DOHH2 (cell line): Measurements from ENCODE around the gene HNRNPD.
"Not testable (repeated sequence)": the region's sequence is repeated elsewhere in the genome, so short reads cannot be mapped to it uniquely, and the experiment has no call there.

Experiments
- EZH2phosphoT487 ChIP-seq: fragments of 200-600 bp; sonication (generic); IDR thresholded peaks from 2 replicates; pipeline ENCODE4 v1.6.1; 2017; ENCODE audit warnings: borderline replicate concordance, mild to moderate bottlenecking, antibody characterized with exemption, low read length, moderate library complexity, mixed read lengths
- TF ChIP-seq, protein P1 (sequence below): fragments of 200-600 bp; sonication (generic); IDR thresholded peaks from one replicate; pipeline ENCODE4 v1.5.1; 2014; ENCODE audit warnings: antibody characterized with exemption, mild to moderate bottlenecking, low read depth, low read length; ENCODE audit not compliant: poor library complexity, severe bottlenecking

DNA sequence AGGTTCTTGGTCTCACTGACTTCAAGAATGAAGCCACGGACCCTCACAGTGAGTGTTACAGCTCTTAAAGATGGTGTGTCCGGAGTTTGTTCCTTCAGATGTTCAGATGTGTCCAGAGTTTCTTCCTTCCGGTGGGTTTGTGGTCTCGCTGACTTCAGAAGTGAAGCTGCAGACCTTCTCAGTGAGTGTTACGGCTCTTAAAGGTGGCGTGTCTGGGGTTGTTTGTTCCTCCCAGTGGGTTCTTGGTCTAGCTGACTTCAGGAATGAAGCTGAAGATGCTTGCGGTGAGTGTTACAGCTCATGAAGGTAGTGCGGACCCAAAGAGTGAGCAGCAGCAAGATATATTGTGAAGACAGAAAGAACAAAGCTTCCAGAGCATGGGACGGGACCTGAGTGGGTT, 40.1 kb downstream of the HNRNPD start:
- TF ChIP-seq, protein P1, sequence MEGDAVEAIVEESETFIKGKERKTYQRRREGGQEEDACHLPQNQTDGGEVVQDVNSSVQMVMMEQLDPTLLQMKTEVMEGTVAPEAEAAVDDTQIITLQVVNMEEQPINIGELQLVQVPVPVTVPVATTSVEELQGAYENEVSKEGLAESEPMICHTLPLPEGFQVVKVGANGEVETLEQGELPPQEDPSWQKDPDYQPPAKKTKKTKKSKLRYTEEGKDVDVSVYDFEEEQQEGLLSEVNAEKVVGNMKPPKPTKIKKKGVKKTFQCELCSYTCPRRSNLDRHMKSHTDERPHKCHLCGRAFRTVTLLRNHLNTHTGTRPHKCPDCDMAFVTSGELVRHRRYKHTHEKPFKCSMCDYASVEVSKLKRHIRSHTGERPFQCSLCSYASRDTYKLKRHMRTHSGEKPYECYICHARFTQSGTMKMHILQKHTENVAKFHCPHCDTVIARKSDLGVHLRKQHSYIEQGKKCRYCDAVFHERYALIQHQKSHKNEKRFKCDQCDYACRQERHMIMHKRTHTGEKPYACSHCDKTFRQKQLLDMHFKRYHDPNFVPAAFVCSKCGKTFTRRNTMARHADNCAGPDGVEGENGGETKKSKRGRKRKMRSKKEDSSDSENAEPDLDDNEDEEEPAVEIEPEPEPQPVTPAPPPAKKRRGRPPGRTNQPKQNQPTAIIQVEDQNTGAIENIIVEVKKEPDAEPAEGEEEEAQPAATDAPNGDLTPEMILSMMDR = not testable (repeated sequence)
- TF ChIP-seq EZH2phosphoT487 = not testable (repeated sequence)
